ENCODE results near the gene ITGA2. TPM values are rescaled to one million over a fixed set of nuclear protein-coding genes. Genes with fewer than 3 reads are reported as not detected.

The ITGA2 gene
- total RNA-seq, 4 donors from 2014 or later: 12.0 to 28.5 (median 21.6) TPM

- Histone ChIP-seq H3K4me1 (peaks cover 0 to 40% (median 9%) of the 10 kb centered on the region in 3 donors), H3K27me3 (no peaks in the 10 kb centered on the region), H3K4me3 (no peak overlapping the region), H3K36me3 (peaks cover 0 to 23% (median 0%) of the 10 kb centered on the region in 3 donors), H3K27ac (no peak overlapping the region), H3K9me3 (no peaks in the 10 kb centered on the region)
- TF ChIP-seq POLR2A (IDR thresholded peaks at IDR 0.05) (no peak), CTCF (IDR thresholded peaks at IDR 0.05) (no peak)
- no peak for DNase-seq
- intact Hi-C loops (cut with DNase I): no loop called here
- WGBS, 2 donors: 76 to 80% methylated on average over 1 of the region's 1 CpG
Observed at GRCh38 chr5:52999344-52999949, 10.3 kb downstream of the ITGA2 start.

- intact Hi-C loops (cut with DNase I): no loop called here
- Histone ChIP-seq H3K36me3 (peaks cover 0 to 25% (median 0%) of the 10 kb centered on the region in 3 donors), H3K4me3 (no peak overlapping the region), H3K27me3 (no peaks in the 10 kb centered on the region), H3K9me3 (no peaks in the 10 kb centered on the region), H3K4me1 (peaks cover 0 to 40% (median 5%) of the 10 kb centered on the region in 3 donors), H3K27ac (no peak overlapping the region)
- DNase-seq: no peak
- TF ChIP-seq POLR2A (IDR thresholded peaks at IDR 0.05) (no peak), CTCF (IDR thresholded peaks at IDR 0.05) (no peak)
- WGBS, 2 donors: 93 to 95% methylated on average over 4 of the region's 4 CpGs
Observed at GRCh38 chr5:53001541-53001940, 12.4 kb downstream of the ITGA2 start.

- TF ChIP-seq POLR2A (IDR thresholded peaks at IDR 0.05) (no peak), CTCF (IDR thresholded peaks at IDR 0.05) (no peak)
- WGBS, 2 donors: 42 to 63% methylated on average over 1 of the region's 1 CpG
- no peaks in the 10 kb centered on the region for H3K27me3 ChIP-seq
- intact Hi-C loops (cut with DNase I): no loop called here
- DNase-seq: no peak
- peaks cover 0 to 25% (median 0%) of the 10 kb centered on the region in 3 donors for H3K36me3 ChIP-seq
- H3K27ac ChIP-seq: no peak overlapping the region
- no peaks in the 10 kb centered on the region for H3K9me3 ChIP-seq
- H3K4me1 ChIP-seq: peaks cover 0 to 40% (median 6%) of the 10 kb centered on the region in 3 donors
- H3K4me3 ChIP-seq: no peak overlapping the region
Observed at GRCh38 chr5:53002491-53002890, 13.3 kb downstream of the ITGA2 start.

GRCh38 chr5:53003144-53003543, 14.0 kb downstream of the ITGA2 start:
- Histone ChIP-seq H3K27ac (no peak overlapping the region), H3K27me3 (no peaks in the 10 kb centered on the region), H3K9me3 (no peaks in the 10 kb centered on the region), H3K4me3 (no peak overlapping the region), H3K36me3 (peaks cover 0 to 25% (median 0%) of the 10 kb centered on the region in 3 donors), H3K4me1 (peaks cover 0 to 40% (median 6%) of the 10 kb centered on the region in 3 donors)
- intact Hi-C loops (cut with DNase I): no loop called here
- TF ChIP-seq POLR2A (IDR thresholded peaks at IDR 0.05): no peak
- no peak for TF ChIP-seq CTCF (IDR thresholded peaks at IDR 0.05)
- no peak for DNase-seq
- WGBS, 2 donors: 91 to 100% methylated on average over 1 of the region's 1 CpG

- Histone ChIP-seq H3K36me3 (peaks cover 0 to 17% (median 0%) of the 10 kb centered on the region in 3 donors), H3K27ac (peak overlapping the region in 3 of 4 donors; percentile 9 to 65 (median 62)), H3K4me3 (peak overlapping the region in 1 of 4 donors; percentile 16), H3K27me3 (no peaks in the 10 kb centered on the region), H3K4me1 (peaks cover 0 to 46% (median 6%) of the 10 kb centered on the region in 3 donors), H3K9me3 (no peaks in the 10 kb centered on the region)
- WGBS, 2 donors: 19 to 34% methylated on average over 4 of the region's 4 CpGs
- DNase-seq: no peak
- intact Hi-C loops (cut with DNase I): no loop called here
- no peak for TF ChIP-seq CTCF (IDR thresholded peaks at IDR 0.05)
- TF ChIP-seq POLR2A (IDR thresholded peaks at IDR 0.05): no peak
Observed at GRCh38 chr5:53006911-53007890, 18.0 kb downstream of the ITGA2 start.
